HepG2 (cell line): Measurements from ENCODE around the gene ACE. TPM values are rescaled to one million over a fixed set of nuclear protein-coding genes. Genes with fewer than 3 reads are reported as not detected.
A peak's percentile ranks its signal among the peaks of the same experiment; 100 is the strongest.

Source experiments
- ATAD3A ChIP-seq: sonication (generic); formaldehyde crosslinking; IDR thresholded peaks from 2 replicates; pipeline ENCODE4 v1.4.0; 2020; ENCODE audit warnings: missing genetic modification reagents
- GATAD1 ChIP-seq: IDR thresholded peaks from 2 replicates; pipeline ENCODE4 v1.6.1; 2016; ENCODE audit warnings: missing genetic modification reagents, missing compliant biosample characterization
- GLMP ChIP-seq: sonication (generic); formaldehyde crosslinking; IDR thresholded peaks from 2 replicates; pipeline ENCODE4 v1.9.0; 2021; ENCODE audit warnings: missing genetic modification reagents, mild to moderate bottlenecking, borderline replicate concordance
- KIAA2018 ChIP-seq: sonication (generic); formaldehyde crosslinking; IDR thresholded peaks from 2 replicates; pipeline ENCODE4 v1.5.0; 2020; ENCODE audit warnings: mild to moderate bottlenecking, missing genetic modification reagents, borderline replicate concordance
- RARG ChIP-seq: sonication (generic); formaldehyde crosslinking; IDR thresholded peaks from 2 replicates; pipeline ENCODE4 v1.4.0; 2020; ENCODE audit warnings: low read depth, mild to moderate bottlenecking, missing genetic modification reagents
- SRSF4 ChIP-seq: fragments of 200-400 bp; formaldehyde crosslinking; IDR thresholded peaks from one replicate; pipeline ENCODE4 v1.6.1; 2018; ENCODE audit warnings: mild to moderate bottlenecking, low read depth, low read length, moderate library complexity; ENCODE audit not compliant: poor library complexity, severe bottlenecking
- ZFP62 ChIP-seq: sonication (generic); formaldehyde crosslinking; IDR thresholded peaks from 2 replicates; pipeline ENCODE4 v1.4.0; 2020; ENCODE audit warnings: missing genetic modification reagents
- ZKSCAN8 ChIP-seq: IDR thresholded peaks from 2 replicates; pipeline ENCODE4 v1.6.1; 2016; ENCODE audit warnings: borderline replicate concordance, missing genetic modification reagents, missing compliant biosample characterization
- ZNF136 ChIP-seq: sonication (generic); formaldehyde crosslinking; IDR thresholded peaks from 2 replicates; pipeline ENCODE4 v1.8.1; 2022; ENCODE audit warnings: low read depth, mild to moderate bottlenecking, moderate library complexity, missing genetic modification reagents
- ZNF574 ChIP-seq: sonication (generic); formaldehyde crosslinking; IDR thresholded peaks from 2 replicates; pipeline ENCODE4 v1.4.0; 2020; ENCODE audit warnings: missing genetic modification reagents
- ZNF639 ChIP-seq: conservative IDR thresholded peaks from 2 replicates; pipeline ENCODE4 v1.6.1; 2018; ENCODE audit warnings: missing genetic modification reagents
- ZSCAN5A ChIP-seq: sonication (generic); formaldehyde crosslinking; IDR thresholded peaks from 2 replicates; pipeline ENCODE4 v1.8.0; 2022; ENCODE audit warnings: mild to moderate bottlenecking, missing genetic modification reagents, borderline replicate concordance
- polyA plus RNA-seq, 8 experiments: library from polyadenylated mRNA; depleted of rRNA in 3 of 8; stranded (reverse) in 7 of 8; unstranded in 1 of 8; fragments of >200 nt; fragmentation: Illumina TruSeq in 4 of 8; extraction: Trizol in 4 of 8; gene quantifications; 2 replicates each; pipeline versions ENCODE4 v1.2.1 to v1.2.3, GENCODE V29; 2011 to 2016; ENCODE audit warnings: low read depth in 4 of 8, missing spikeins in 1 of 8, mixed read lengths in 1 of 8; ENCODE audit not compliant: insufficient read depth in 1 of 8
- total RNA-seq, 5 experiments: library from RNA; depleted of rRNA; stranded (reverse); fragments of >200 nt; fragmentation: Illumina TruSeq; extraction: Trizol; gene quantifications; 2 replicates each; pipeline ENCODE4 v1.2.3, GENCODE V29; 2016; ENCODE audit warnings: low read depth in 1 of 5

The ACE gene
- total and polyA plus RNA-seq, 2 of the 13 experiments (the other 11 are each of a cell fraction or from before 2014, with no cell fraction given): 0.08 to 0.13 TPM

- peak; percentile 5; the same call in 1 of the 2 replicates for TF ChIP-seq ZKSCAN8 (CRISPR knock-in tag)
- no peak for TF ChIP-seq ZNF136 (CRISPR knock-in tag)
- TF ChIP-seq SRSF4: no peak
- TF ChIP-seq ATAD3A (CRISPR knock-in tag): no peak
- TF ChIP-seq ZNF574 (CRISPR knock-in tag): peak; percentile 62; the same call in 1 of the 2 replicates
- no peak for TF ChIP-seq ZSCAN5A (CRISPR knock-in tag)
- TF ChIP-seq RARG (CRISPR knock-in tag): no peak
- no peak for TF ChIP-seq KIAA2018
- TF ChIP-seq GLMP (CRISPR knock-in tag): no peak
- no peak for TF ChIP-seq ZNF639
- no peak for TF ChIP-seq ZFP62 (CRISPR knock-in tag)
- TF ChIP-seq GATAD1: peak; percentile 46; the same call in 1 of the 2 replicates
These were observed 40.3 kb downstream of the ACE start (continued) for GRCh38 chr17:63516910-63517824.
